GM12872 (cell line): ENCODE data around the gene SPDEF.
A peak's percentile ranks its signal among the peaks of the same experiment; 100 is the strongest.

ENCODE experiments used
- TF ChIP-seq, protein P1 (sequence below): IDR thresholded peaks from 3 replicates; pipeline ENCODE4 v1.5.1; 2011; ENCODE audit warnings: low read depth, mild to moderate bottlenecking, low read length, moderate library complexity; ENCODE audit not compliant: insufficient read depth

SPDEF gene

DNA sequence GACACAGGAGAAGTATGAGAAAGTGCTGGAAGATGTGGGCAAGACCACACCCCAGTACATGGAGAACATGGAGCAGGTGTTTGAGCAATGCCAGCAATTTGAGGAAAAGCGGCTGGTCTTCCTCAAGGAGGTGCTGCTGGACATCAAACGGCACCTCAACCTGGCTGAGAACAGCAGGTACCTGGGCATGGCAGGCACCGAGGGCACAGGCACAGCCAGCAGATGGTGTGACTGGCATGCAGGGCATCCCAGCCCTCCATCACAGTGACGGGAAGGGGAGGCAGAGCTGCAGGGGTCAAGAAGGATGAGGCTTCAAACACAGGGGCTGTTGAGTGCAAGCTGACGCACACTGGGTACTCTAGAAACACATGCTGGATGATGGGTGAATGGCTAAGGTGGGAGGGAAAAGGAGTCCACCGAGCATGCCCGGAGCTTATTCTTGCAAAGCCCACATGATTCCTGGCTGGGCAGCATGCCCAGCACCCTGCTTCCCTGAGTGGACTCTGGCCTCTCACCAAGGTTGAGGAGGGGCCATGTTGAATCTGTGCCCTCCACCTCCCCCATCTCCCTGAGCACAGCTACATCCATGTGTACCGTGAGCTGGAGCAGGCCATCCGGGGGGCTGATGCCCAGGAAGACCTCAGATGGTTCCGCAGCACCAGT is 26.3 kb downstream of the SPDEF start:
- TF ChIP-seq, protein P1, sequence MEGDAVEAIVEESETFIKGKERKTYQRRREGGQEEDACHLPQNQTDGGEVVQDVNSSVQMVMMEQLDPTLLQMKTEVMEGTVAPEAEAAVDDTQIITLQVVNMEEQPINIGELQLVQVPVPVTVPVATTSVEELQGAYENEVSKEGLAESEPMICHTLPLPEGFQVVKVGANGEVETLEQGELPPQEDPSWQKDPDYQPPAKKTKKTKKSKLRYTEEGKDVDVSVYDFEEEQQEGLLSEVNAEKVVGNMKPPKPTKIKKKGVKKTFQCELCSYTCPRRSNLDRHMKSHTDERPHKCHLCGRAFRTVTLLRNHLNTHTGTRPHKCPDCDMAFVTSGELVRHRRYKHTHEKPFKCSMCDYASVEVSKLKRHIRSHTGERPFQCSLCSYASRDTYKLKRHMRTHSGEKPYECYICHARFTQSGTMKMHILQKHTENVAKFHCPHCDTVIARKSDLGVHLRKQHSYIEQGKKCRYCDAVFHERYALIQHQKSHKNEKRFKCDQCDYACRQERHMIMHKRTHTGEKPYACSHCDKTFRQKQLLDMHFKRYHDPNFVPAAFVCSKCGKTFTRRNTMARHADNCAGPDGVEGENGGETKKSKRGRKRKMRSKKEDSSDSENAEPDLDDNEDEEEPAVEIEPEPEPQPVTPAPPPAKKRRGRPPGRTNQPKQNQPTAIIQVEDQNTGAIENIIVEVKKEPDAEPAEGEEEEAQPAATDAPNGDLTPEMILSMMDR: no peak

GRCh38 chr6:34528996-34529664 is 27.0 kb downstream of the SPDEF start:
- TF ChIP-seq, protein P1: no peak

DNA sequence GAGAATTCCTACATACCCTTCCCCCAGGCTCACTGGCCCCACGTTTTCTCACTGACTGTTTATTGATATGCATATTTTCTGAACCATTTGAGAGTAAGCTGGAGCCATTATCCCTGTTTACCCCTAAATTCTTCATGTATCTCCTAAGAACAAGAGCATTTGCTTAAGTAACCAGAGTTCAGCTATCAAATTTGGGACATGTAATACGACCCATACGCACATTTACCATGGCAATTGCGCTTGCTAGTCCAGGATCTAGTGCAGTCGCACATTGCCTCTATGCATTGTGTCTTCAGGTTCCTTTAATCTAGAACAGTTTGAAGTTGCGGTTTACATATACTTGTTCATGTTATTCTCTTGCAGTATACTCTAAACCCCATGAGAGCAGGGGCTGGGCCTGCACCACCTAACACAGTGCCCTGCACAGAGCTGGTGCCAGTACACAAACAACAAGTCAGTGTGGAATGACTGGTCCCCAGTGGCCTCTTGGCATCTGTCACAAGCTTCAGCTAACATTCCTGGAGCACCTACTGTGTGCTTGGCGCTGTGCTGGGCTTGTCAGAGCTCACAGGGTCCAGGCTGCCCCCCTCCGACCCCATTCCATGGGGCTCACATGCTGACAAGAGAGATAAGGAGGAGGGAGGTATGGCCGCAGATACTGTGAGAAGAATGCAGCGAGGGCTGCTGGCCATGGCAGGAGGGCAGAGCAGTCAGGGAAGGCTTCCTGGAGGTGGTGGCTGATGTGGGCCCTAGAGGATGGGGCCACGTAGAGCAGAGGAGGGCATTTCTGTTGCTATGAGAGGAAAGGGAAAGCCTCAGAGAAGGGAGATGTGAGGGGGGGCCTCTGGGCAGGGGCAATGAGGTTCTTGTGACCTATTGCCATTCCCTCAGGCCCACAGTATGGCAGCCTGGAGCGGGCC is 28.1 kb downstream of the SPDEF start:
- TF ChIP-seq, protein P1: no peak

DNA sequence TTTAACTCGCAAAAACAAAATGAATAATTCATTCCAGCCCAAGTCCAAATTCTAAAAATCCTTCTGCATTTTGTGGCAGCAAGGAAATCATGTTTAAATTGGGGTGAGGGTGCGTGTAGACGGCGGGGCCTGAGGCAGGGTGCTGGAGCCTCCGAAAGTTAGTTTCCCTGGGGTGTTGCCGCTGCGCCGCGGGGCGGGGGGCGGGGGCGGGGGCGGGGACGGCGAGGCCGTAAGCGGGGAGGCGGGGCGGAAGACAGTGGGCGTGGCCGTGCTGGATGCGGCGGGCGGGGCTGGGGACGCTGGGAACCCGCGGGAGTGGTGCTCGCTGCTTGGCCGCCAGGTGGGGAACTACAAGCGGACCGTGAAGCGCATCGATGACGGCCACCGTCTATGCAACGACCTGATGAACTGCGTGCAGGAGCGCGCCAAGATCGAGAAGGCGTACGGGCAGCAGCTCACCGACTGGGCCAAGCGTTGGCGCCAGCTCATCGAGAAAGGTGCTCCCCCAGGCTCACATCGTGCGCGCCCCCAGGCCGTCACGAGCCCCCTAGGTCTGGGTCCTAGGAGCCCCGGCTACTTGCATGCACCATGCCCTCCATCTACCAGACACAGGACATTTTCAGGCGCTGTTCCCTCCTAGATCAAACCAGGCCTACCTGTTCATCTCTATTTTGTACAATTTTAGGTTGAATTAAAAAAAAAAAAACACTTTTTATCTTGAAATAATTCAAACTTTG is 29.0 kb downstream of the SPDEF start:
- TF ChIP-seq, protein P1: peak; percentile 74

DNA sequence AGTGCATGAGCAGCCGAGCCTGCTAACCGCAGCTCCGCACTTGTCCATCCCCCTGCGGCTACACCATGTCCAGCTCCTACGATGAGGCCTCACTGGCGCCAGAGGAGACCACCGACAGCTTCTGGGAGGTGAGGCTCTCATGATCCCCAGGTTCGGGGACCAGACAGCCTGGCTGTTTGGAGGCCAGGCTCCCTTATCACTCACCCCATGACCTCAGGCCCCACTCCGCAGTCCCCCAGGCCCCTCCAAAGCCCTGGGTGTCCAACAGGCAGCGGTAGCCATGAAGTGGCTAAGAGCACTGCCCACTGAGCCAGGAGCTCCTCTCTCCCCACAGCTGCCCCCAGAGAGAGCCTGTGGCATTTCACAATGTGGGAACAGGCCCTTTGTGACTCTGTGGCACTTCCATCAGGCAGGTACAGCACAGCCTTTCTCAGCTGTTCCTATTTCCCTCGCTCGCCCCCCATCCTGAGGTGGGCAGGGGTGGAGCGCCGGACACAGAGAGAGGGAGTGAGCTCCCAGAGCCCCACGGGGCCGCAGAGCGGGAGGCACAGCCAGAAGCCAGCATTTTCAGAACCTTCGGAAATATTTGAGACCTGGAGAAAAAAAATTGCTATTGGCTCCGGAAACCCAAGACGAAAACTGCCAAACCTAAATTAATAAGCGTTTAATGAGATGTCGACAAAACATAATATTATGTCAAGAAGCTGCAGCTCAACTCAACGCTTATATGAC is 29.7 kb downstream of the SPDEF start:
- TF ChIP-seq, protein P1: no peak

DNA sequence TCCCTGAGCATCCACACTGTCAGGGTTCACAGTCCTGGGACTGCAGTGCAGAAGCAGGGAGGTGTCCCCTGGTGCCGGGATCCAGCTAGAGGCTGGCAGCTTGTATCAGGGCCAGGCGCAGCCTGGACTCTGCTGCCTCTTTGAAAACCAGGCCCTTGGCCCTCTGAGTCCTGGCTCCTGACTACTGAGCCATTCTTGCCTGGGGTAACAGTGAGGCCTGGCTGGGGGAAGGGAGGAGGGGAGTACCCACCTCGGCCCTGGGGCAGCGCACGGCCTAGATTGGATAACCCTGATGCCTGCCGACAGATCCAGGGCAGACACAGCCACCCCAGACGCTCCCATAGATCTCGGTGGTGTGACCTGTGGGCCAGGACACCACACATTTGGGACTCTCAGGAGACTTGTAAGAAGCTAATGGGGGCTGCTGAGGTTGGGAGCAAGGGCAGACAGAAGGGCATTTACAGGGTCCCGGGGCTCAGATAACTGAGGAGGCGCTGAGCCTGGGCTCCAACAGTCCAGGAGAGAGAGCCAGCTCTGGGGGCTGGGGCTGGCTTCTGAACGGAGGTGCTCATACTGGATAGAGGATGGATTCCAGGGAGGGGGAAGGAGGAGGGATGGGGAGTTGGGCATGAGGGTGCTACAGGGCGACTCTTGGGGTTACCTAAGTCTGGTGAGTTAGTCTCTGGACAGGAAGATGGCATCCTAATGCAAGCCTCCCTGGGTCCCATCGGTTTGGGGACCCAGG is 30.5 kb downstream of the SPDEF start:
- TF ChIP-seq, protein P1: no peak
